Measurements from ENCODE around the gene PARP4.
"Not testable (repeated sequence)": the region's sequence is repeated elsewhere in the genome, so short reads cannot be mapped to it uniquely, and the experiment has no call there.

DNA sequence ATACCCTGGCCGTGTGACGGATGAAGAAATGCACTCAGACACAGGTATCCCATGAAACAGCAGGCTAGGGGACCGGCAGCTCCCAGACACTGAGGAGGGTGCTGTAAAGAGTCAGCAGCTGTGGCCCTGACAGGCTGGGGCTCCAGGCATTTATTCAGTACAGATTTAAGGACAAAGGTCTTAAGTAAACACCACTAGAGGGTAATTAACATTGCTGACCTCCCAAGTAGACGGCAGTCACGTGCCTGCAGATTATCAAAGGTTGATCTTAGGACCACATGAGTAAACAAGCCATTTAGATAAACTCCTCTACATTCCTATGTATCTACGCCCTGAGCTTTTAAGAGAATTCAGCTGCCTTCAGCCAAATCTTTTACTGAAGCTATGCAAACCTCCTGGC lies 92.9 kb downstream of the PARP4 start:
- TF ChIP-seq, protein P1, sequence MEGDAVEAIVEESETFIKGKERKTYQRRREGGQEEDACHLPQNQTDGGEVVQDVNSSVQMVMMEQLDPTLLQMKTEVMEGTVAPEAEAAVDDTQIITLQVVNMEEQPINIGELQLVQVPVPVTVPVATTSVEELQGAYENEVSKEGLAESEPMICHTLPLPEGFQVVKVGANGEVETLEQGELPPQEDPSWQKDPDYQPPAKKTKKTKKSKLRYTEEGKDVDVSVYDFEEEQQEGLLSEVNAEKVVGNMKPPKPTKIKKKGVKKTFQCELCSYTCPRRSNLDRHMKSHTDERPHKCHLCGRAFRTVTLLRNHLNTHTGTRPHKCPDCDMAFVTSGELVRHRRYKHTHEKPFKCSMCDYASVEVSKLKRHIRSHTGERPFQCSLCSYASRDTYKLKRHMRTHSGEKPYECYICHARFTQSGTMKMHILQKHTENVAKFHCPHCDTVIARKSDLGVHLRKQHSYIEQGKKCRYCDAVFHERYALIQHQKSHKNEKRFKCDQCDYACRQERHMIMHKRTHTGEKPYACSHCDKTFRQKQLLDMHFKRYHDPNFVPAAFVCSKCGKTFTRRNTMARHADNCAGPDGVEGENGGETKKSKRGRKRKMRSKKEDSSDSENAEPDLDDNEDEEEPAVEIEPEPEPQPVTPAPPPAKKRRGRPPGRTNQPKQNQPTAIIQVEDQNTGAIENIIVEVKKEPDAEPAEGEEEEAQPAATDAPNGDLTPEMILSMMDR (conservative IDR thresholded peaks at IDR 0.05 in 1 of 2, IDR thresholded peaks at IDR 0.05 in 1 of 2; ENCODE audit: extremely low read depth in 1 of 2, insufficient read depth in 1 of 2, low read depth in 1 of 2, low read length in 2 of 2), result not testable (repeated sequence)
- TF ChIP-seq EZH2 (IDR thresholded peaks at IDR 0.05; ENCODE audit: borderline replicate concordance, low read length), result not testable (repeated sequence)

Data from mammary epithelial cell (primary cell).